T-helper 2 cell treated with Interferon-gamma antibody and Interleukin-4, amounts not matched to agents 5 μg/mL and 100 μg/mL, for 36 hours (primary cell): Measurements from ENCODE around the gene LARP4B.

ENCODE experiments used
- DNase-seq: peaks from one replicate; pipeline ENCODE4 v3.0.0; 2021; ENCODE audit warnings: low spot score
- H3K27ac Mint-ChIP-seq: one replicate; pipeline ENCODE4 v1.8.0; 2021; ENCODE audit warnings: mild to moderate bottlenecking, mixed read lengths
- H3K27me3 Mint-ChIP-seq: one replicate; pipeline ENCODE4 v1.8.0; 2021; ENCODE audit warnings: low read depth, mixed read lengths
- H3K36me3 Mint-ChIP-seq: one replicate; pipeline ENCODE4 v1.8.0; 2021; ENCODE audit warnings: low read depth, mixed read lengths
- H3K4me1 Mint-ChIP-seq: one replicate; pipeline ENCODE4 v1.8.0; 2021; ENCODE audit warnings: low read depth, mixed read lengths
- H3K4me3 Mint-ChIP-seq: one replicate; pipeline ENCODE4 v1.8.0; 2022; ENCODE audit warnings: mild to moderate bottlenecking, moderate library complexity, mixed read lengths
- H3K9me3 Mint-ChIP-seq: one replicate; pipeline ENCODE4 v1.8.0; 2021; ENCODE audit warnings: mixed read lengths

The LARP4B gene

GRCh38 chr10:817371-817770 is 114.1 kb downstream of the LARP4B start:
- Mint-ChIP-seq H3K9me3 (no peaks in the 10 kb centered on the region), H3K27me3 (no peaks in the 10 kb centered on the region), H3K36me3 (peaks cover 68% of the 10 kb centered on the region), H3K4me3 (no peak overlapping the region), H3K27ac (no peak overlapping the region), H3K4me1 (peaks cover 6% of the 10 kb centered on the region)
- DNase-seq = no peak

DNA sequence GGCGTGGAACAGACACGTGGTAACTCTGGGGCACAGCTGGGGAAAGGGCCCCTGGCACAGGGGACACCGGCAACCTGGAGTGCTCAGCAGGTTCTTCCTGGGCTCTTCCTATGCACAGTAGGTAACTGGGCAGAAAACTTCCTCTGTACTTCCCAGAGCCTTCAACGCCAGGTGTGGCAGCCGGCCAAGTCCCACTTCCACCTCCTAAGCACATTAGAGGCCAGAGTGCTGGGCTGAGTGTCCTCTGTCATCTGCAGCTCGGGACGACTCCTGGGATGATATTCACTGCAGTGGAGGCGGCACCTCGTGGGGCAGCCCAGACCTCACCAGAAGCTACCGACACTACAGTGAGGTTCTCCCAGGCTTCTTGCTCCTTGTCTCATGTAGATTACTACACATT is 114.5 kb downstream of the LARP4B start:
- Mint-ChIP-seq H3K27me3 (no peaks in the 10 kb centered on the region), H3K4me3 (no peak overlapping the region), H3K9me3 (no peaks in the 10 kb centered on the region), H3K27ac (no peak overlapping the region), H3K4me1 (peaks cover 6% of the 10 kb centered on the region), H3K36me3 (peaks cover 71% of the 10 kb centered on the region)
- DNase-seq = no peak

DNA sequence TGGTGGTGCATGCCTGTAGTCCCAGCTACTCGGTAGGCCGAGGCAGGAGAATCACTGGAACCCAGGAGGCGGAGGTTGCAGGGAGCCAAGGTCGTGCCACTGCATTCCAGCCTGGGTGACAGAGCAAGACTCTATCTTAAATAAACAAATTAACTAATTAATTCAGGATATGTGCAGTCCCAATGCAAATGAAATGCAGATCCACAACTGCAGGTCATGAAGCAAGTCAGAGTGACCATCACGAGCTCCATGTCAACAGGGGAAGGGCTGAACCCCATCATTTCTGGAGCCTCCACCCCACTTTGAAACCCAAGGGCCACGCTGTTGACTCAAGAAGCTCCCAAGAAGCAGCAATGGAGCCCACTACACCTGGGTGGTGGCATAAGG is 115.4 kb downstream of the LARP4B start:
- peaks cover 3% of the 10 kb centered on the region for H3K4me1 Mint-ChIP-seq
- DNase-seq = no peak
- peaks cover 73% of the 10 kb centered on the region for H3K36me3 Mint-ChIP-seq
- no peaks in the 10 kb centered on the region for H3K27me3 Mint-ChIP-seq
- H3K4me3 Mint-ChIP-seq = no peak overlapping the region
- H3K9me3 Mint-ChIP-seq = no peaks in the 10 kb centered on the region
- no peak overlapping the region for H3K27ac Mint-ChIP-seq

DNA sequence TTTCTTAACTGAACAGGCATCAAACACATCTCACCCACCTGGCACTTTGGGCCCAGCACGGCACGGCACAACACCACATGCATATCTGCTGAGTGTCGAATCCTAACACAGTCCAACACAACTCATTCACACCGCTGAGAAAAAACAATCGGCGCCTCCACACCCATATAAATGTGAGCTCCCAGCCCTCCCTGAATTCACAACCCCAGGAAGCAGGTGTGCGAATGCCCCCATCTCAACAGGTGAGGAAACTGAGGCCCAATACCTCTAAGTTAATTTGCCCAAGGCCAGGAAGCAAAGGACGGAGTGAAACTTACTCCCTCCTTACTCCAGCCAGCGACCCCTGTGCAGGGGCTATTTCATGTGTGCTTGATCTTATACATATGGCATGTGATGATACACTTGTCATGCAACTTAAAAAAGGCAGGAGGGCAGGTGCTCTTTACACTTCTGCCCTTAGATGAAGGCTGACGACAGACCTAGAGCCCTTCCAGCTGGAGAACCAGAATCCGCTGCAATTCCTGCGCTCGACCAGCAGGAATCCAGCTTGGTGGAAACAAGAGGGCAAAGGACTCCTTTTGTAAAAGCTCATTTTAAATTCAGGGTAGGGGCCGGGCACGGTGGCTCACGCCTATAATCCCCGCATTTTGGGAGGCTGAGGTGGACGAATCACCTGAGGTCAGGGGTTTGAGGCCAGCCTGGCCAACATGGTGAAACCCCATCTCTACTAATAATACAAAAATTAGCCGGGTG is 116.0 kb downstream of the LARP4B start:
- Mint-ChIP-seq H3K4me3 (no peak overlapping the region), H3K36me3 (peaks cover 69% of the 10 kb centered on the region), H3K9me3 (no peaks in the 10 kb centered on the region), H3K4me1 (no peaks in the 10 kb centered on the region), H3K27ac (no peak overlapping the region), H3K27me3 (no peaks in the 10 kb centered on the region)
- DNase-seq = no peak

GRCh38 chr10:814536-815302 is 116.8 kb downstream of the LARP4B start:
- no peak overlapping the region for H3K4me3 Mint-ChIP-seq
- H3K9me3 Mint-ChIP-seq = no peaks in the 10 kb centered on the region
- no peak for DNase-seq
- H3K36me3 Mint-ChIP-seq = peaks cover 67% of the 10 kb centered on the region
- H3K27ac Mint-ChIP-seq = no peak overlapping the region
- H3K4me1 Mint-ChIP-seq = no peaks in the 10 kb centered on the region
- H3K27me3 Mint-ChIP-seq = no peaks in the 10 kb centered on the region

- Mint-ChIP-seq H3K27ac (no peak overlapping the region), H3K4me3 (no peak overlapping the region), H3K4me1 (no peaks in the 10 kb centered on the region), H3K9me3 (no peaks in the 10 kb centered on the region), H3K36me3 (peaks cover 66% of the 10 kb centered on the region), H3K27me3 (no peaks in the 10 kb centered on the region)
- no peak for DNase-seq
Observed at GRCh38 chr10:813286-813685, 118.2 kb downstream of the LARP4B start.

GRCh38 chr10:812787-813186 is 118.7 kb downstream of the LARP4B start:
- Mint-ChIP-seq H3K27ac (no peak overlapping the region), H3K27me3 (no peaks in the 10 kb centered on the region), H3K9me3 (no peaks in the 10 kb centered on the region), H3K4me1 (no peaks in the 10 kb centered on the region), H3K4me3 (no peak overlapping the region), H3K36me3 (peaks cover 62% of the 10 kb centered on the region)
- DNase-seq = no peak

DNA sequence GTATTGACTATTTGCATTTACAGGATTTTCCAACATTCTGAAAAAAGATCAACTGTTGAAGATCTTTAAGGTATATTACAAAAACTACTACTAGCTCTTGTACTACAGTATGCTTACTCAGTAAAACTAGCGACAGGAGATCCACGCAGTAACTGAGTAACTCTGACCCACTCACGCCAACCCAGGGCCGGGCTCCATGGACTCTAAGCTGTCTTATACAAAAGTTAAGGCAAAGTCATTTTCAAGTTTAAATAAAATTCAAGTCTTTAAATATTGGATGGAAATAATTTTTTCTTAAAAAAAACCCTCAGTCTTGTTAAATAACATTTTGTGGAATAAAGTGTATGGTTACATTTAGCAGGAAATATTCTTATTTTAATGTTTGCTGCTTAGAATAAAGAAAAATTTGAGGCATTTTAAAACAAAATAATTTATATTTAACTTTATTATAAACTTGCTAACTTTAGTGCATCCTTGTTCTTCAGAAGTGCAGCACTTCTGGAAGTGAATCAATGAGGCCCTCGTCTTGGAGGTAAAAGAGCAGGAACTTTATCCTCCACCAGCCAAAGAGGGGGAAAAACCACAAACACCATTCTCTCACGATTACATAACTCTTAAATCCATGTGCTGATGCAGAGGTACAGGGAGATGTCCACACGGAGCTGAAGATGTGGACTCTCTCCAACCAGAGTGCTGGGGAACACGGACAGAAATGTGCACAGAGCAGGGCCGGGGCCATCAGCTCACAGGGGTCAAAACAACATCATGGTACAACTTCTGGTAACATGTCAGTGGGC is 119.9 kb downstream of the LARP4B start:
- Mint-ChIP-seq H3K36me3 (peaks cover 53% of the 10 kb centered on the region), H3K9me3 (no peaks in the 10 kb centered on the region), H3K27me3 (no peaks in the 10 kb centered on the region), H3K4me1 (no peaks in the 10 kb centered on the region), H3K4me3 (no peak overlapping the region), H3K27ac (no peak overlapping the region)
- DNase-seq = no peak

DNA sequence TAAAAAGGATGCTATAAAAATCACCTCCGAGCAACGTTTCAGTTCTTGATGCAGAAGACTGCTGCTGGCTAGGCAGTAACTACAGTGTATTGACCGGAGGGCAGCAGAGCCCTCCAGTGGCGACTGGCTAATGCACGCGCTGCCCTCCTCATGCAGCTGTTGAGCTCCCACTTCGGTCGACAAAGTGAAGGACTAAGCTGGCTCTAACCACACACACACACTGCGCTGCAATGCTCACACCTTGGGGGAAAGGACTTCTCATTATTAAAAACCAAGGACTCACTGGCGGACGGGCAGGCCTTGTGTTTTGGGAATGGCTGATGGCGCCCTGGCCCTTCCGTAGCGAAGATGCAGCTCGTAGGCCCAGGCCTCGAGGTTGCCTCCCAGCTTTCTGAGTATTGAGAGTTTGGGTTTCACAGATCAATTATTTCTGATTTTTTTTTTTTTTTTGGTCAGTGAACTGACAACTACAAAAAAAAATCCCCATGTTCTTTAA is 121.1 kb downstream of the LARP4B start:
- no peaks in the 10 kb centered on the region for H3K9me3 Mint-ChIP-seq
- H3K27me3 Mint-ChIP-seq = no peaks in the 10 kb centered on the region
- no peaks in the 10 kb centered on the region for H3K4me1 Mint-ChIP-seq
- no peak overlapping the region for H3K27ac Mint-ChIP-seq
- no peak overlapping the region for H3K4me3 Mint-ChIP-seq
- peaks cover 51% of the 10 kb centered on the region for H3K36me3 Mint-ChIP-seq
- no peak for DNase-seq

DNA sequence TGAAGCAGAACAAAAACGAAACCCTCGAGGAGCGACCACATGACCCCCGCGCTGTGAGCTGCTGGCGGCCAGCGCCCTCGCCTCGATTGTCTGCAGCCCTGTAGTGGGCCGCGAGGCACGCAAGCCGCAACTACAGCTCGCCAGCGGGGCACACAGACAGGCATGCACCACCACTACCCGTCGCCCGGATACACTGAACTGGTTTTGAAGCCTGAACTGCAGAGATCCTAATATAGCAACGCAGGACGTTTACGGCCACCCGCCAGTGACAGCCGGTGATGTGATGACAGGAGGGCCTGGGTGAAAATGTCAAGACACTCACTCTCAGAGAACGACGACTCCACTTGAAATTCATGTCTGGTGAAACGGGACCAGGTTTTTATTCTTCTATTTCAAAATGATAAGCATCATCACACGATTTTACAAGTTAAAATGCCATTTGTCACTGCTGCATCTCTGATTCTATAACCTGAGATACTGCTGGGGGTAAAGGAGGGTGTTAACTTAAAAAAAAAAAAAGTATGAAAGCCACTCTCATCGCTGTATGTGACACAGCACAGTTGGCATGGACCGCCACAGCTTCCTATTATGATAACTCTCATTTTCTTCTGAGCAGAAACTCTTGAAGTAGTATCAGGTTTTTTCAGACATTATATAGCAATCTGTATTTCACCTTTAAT is 121.7 kb downstream of the LARP4B start:
- H3K36me3 Mint-ChIP-seq = peaks cover 45% of the 10 kb centered on the region
- peaks cover 2% of the 10 kb centered on the region for H3K4me1 Mint-ChIP-seq
- H3K27me3 Mint-ChIP-seq = no peaks in the 10 kb centered on the region
- DNase-seq = no peak
- H3K4me3 Mint-ChIP-seq = no peak overlapping the region
- H3K9me3 Mint-ChIP-seq = no peaks in the 10 kb centered on the region
- no peak overlapping the region for H3K27ac Mint-ChIP-seq

DNA sequence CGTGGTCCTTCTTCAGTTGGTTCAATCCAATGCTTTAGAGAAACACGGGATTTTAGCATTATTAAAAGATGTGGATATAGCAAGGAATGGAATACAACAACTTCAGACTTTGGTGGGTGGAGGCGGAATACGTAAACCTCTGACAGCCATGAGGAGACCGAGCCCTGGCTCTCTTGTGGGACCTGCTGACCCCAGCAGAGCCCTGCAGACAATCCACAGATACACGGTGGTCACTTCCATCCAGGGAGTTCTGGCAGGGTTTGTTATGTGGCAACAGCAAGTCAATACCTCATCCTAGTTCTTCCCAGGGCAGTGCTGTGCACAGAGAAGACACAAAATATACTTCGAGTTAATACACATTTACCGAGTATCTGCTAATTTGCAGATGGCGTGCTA is 123.5 kb downstream of the LARP4B start:
- Mint-ChIP-seq H3K27me3 (no peaks in the 10 kb centered on the region), H3K9me3 (no peaks in the 10 kb centered on the region), H3K27ac (no peak overlapping the region), H3K36me3 (peaks cover 32% of the 10 kb centered on the region), H3K4me1 (peaks cover 7% of the 10 kb centered on the region), H3K4me3 (no peak overlapping the region)
- no peak for DNase-seq

- no peaks in the 10 kb centered on the region for H3K9me3 Mint-ChIP-seq
- H3K4me1 Mint-ChIP-seq = peaks cover 7% of the 10 kb centered on the region
- no peaks in the 10 kb centered on the region for H3K27me3 Mint-ChIP-seq
- DNase-seq = no peak
- no peak overlapping the region for H3K4me3 Mint-ChIP-seq
- no peak overlapping the region for H3K27ac Mint-ChIP-seq
- peaks cover 30% of the 10 kb centered on the region for H3K36me3 Mint-ChIP-seq
Observed at GRCh38 chr10:807163-807957, 124.1 kb downstream of the LARP4B start.
